HG02623 (cell line): Measurements from ENCODE around the gene STARD3NL.
"Not testable (repeated sequence)": the region's sequence is repeated elsewhere in the genome, so short reads cannot be mapped to it uniquely, and the experiment has no call there.

Source experiments
- ATAC-seq: cut with Tn5 transposase; IDR thresholded peaks from one replicate; pipeline ENCODE4 v1.9.1; 2021; ENCODE audit warnings: moderate library complexity; ENCODE audit not compliant: unreplicated experiment

STARD3NL gene

DNA sequence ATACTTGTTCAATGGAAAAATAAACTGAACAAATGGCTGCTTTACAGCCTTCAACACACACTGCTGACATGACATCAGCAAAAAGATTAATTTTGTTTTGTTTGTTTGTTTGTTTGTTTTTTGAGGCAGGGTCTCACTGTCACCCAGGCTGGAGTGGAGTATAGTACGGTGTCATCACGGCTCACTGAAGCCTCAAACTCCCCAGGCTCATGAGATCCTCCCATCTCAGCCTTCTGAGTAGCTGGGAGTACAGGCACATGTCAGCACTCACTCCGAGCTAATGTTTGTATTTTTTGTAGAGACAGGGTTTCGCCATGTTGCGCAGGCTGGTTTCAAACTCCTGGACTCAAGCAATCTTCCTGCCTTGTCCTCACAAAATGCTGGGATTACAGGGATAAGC, 84.5 kb downstream of the STARD3NL start:
- no peak for ATAC-seq

DNA sequence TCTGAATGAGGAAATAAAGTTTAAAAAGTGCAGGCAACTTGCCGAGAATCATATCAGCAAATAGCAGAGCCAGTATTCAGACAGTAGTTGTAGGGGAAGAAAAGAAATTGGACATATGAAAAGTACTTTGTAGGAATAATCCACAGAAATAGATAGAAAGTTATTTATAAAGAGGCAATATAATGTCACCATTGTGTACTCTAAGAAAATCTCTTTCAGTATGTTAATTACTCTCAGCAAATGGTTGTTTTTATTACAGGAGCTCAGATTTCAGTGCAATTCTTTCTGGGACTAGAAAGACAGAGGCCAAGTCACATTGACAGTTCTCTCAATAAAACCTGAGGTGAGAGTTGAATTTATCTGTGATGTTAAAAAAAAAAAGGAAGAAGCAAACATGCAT, 85.2 kb downstream of the STARD3NL start:
- ATAC-seq = not testable (repeated sequence)

DNA sequence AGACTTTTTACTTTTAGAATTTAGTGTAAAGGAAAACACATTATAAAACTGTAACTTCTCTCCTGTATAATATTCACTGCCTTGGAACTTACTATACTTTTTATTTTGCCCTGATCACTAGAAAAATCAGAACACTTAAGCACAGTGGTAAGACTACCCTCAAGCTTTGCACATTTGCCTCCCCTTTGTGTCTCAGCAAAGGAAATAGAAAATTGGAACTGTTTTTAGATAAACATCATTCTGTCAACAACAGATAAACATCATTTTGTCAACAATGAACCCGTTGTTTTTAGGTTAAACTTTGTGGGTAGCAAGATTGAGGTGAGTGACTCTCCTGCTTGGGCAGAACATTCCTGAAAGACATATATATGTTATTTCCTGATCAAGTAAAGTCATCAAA, 86.6 kb downstream of the STARD3NL start:
- ATAC-seq = not testable (repeated sequence)

DNA sequence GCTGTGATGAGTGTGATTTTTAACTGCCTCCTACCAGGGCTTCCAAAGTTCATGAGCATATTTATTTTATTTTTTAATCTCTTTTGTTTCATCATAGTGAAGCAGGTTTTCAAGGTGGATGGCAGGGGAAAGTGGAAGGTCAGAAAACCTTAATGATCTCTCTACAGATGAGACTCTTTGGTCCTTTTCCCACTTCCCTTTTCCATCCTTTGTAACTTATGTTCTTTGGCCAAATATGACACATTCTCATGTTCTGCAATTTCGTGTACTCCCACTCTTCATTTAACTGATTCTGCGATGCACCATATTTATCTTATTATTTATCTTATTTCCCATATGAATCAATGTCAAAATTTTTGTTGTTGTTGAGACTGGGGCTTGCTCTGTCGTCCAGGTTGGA, 87.9 kb downstream of the STARD3NL start:
- not testable (repeated sequence) for ATAC-seq

DNA sequence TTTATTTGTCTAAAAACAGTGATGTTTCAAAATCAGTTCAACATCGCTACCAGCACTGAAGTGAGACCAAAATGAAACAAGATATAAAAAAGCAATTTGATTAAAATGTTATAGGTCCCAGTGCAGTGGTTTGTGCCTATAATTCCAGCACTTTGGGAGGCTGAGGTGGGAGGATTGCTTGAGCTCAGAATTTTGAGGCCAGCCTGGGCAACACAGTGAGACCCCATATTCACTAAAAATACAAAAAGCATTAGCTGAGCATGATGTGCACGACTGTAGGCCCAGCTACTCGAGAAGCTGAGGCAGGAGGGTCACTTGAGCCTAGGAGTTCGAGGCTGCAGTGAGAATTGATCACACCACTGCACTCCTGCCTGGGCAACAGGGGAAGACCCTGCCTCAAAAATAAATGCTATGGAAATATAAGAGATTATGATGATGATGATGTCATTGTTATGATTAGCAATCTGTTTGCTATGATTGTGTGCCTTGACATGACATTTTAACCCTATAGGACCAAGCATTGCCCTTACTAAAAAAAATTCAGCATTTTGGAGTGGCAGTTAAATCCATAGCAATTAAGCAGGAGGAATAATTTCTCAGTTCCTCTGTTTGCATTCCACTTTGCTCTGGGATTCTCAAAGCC, 91.8 kb downstream of the STARD3NL start:
- not testable (repeated sequence) for ATAC-seq

DNA sequence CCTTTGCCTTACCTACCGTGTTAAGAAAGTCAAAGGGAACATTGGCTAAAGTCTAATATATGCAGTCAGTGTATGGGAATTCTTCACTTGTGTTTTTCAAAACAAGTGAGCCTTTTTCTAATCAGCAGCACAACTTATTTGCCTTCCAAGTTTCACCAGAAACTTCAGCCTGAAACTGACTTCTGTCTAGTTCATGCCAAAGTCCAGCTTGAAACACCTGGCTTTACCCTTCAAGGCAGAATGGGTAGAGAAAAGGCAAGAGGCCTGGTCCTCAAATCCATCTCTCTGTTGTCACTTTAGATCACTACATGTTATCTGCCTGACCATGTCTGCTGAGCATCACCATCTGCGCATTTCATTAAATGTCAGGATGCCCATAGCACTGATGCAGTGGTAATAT, 92.4 kb downstream of the STARD3NL start:
- not testable (repeated sequence) for ATAC-seq

DNA sequence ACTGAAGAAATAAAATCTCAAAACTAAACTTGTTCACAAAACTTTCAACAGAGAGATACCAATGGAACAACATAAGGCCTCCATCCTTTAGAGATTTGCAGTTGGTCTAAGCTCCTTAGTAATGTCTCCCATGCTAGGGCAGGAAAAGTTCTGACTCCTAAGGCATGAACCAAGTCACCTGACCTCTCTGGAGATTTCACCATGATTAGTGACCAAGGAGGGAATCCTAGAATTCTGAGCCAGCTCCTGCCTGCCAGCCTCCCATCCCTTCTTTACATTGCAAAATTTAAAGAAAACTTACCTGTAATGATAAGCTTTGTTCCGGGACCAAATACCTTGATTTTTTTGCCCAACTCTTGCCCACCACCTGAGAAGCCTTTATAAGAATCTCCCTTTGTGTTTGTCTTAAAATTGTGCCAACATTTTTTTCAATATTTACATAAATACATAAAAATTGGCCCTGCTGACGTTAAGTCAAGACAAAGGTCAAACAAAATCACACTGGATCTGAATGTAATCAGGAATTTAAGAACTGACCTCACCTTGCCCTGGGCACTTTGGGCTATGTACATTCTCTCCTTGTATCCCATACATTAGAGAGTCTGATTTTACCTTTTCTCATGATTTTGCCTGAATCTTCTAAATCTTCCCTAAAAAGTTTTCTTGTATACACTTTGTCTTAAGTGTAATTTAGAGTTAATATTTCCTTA, 95.4 kb downstream of the STARD3NL start, which contains the start of gene TARP:
Gene TARP, minus strand, starts transcription at position 351 of the 710 bp plus-strand sequence.
- ATAC-seq = no peak

DNA sequence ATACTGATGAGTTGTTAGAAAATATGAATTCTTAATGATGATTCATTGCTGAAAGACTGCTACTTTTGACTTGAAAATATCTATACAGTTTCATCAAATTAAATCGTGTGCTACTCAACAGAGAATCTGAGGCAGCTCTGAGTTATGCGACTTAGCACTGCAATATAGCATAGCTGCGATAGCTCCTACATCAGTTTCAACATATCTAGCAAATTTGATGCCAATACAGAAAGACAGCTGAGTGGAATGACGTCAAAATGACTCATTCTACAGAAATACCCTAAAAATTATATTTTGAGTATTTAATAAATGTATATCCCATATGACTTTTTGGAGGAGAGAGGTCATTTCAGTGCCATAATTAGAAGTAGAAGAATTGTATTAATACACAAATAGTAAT, 96.4 kb downstream of the STARD3NL start:
- ATAC-seq = no peak

DNA sequence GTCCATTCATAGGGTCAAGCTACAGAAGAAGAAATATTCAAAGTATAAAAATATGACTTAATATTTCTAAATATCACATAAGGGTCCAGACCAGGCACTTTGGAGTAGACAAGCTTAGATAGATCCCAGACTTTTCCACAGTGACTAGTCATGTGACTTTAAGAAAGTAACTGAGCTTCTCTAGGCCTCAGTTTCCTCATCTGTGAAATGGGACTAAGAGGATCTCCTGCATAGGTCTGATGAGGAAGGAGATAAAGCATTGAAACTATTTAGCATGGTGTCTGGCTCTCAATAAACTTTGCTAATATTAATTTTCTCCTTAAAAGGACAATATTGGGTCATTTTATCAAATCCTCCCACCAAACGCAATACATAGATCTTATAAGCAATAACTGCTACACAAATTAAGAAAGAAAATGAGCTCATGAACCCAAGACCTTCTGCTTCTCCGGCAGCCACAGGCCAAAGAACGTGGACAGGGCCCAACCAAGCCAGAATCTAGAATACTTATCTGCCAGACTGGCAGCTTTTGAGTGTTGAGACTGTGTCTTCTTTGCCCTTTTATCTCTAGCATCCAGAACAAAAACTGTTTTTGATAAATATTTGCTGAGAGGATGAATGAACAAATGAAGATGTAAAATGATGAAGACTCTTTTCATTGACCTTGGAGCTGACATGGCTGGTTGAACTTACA, 97.0 kb downstream of the STARD3NL start:
- ATAC-seq = no peak

DNA sequence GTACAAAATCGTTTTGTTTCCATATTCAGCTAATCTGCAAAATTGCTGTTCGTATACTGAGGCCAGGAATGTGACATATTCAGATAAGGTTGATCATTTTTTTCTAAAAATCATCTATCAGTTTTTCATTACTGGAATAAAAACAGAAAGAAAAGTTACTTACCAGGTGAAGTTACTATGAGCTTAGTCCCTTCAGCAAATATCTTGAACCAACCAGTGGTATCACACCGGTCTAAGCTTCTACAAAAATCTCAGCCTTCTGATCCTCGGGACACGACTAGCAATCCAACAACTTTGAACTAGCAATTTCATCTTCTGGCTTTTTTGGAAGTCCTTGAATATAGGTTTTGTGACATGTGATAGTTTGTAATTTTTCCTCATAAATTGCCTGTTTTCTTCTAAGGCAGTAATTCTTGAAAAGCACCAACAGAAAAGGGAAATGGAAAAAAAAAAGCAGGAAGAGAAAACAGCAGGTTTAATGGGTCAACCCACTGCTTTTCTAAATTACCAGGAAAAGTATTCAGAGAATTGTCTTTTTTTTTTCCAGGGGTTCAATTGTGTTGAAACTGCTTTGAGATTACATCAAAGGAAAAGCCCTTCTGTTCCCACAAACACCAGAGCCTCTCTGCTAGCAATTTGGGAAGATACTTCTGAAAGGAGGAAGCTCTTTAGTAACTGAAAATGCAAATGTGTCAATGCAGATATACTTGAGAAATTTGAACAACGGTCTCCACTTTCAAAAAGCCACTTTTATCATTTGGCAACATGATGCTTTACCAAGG, 98.2 kb downstream of the STARD3NL start:
- ATAC-seq = no peak

DNA sequence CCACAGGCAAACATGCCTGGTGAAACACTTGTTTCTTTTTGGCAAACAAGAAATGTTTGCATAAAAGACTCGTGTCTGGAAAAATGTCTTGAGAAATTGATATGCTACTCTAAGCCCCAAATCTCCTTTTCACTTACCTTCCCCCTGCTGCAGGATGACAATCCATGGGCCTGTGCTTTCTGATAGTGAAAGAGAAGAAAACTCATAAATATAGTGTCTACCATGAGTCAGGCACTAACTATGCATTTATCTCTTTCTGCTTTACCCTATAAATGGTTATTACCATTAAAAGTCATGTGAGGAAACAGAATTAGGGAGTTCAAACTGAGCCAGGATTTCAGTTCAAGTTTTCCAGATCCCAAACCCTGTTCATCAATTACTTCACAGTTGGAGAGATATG, 102.0 kb downstream of the STARD3NL start:
- no peak for ATAC-seq
